Neural progenitor cell (in vitro differentiated cells): ENCODE measurements around the gene LGALS14. TPM values are rescaled to one million over a fixed set of nuclear protein-coding genes. Genes with fewer than 3 reads are reported as not detected.

Experiments
- DNase-seq: peaks from one replicate; pipeline ENCODE4 v3.0.0-alpha.2; 2016; ENCODE audit warnings: low spot score
- H2AFZ ChIP-seq: fragments of 200-600 bp; sonication (generic); replicated peaks from 2 replicates; pipeline ENCODE4 v1.6.1; 2016; ENCODE audit warnings: antibody characterized with exemption
- H3F3A ChIP-seq: fragments of 200-600 bp; sonication (generic); 2 replicates; pipeline ENCODE4 v1.6.1; 2016; ENCODE audit warnings: antibody characterized with exemption, low read depth
- H3K27ac ChIP-seq: fragments of 200-600 bp; sonication (generic); 2 replicates; pipeline ENCODE4 v1.5.1; 2016; ENCODE audit warnings: mild to moderate bottlenecking
- H3K27me3 ChIP-seq: fragments of 200-600 bp; sonication (generic); 2 replicates; pipeline ENCODE4 v1.6.1; 2016; ENCODE audit warnings: mild to moderate bottlenecking, moderate library complexity
- H3K36me3 ChIP-seq: fragments of 200-600 bp; sonication (generic); 2 replicates; pipeline ENCODE4 v1.5.1; 2016
- H3K4me1 ChIP-seq: fragments of 200-600 bp; sonication (generic); 2 replicates; pipeline ENCODE4 v1.6.1; 2016; ENCODE audit warnings: mixed run types
- H3K4me2 ChIP-seq: fragments of 200-600 bp; sonication (generic); 2 replicates; pipeline ENCODE4 v1.6.1; 2016
- H3K4me3 ChIP-seq: fragments of 200-600 bp; sonication (generic); 2 replicates; pipeline ENCODE4 v1.5.1; 2016
- H3K79me2 ChIP-seq: fragments of 200-600 bp; sonication (generic); 2 replicates; pipeline ENCODE4 v1.6.1; 2016; ENCODE audit warnings: low read depth
- H3K9ac ChIP-seq: fragments of 200-600 bp; sonication (generic); 2 replicates; pipeline ENCODE4 v1.6.1; 2016
- H3K9me3 ChIP-seq: fragments of 200-600 bp; sonication (generic); 2 replicates; pipeline ENCODE4 v1.5.1; 2016; ENCODE audit warnings: low read depth
- H4K20me1 ChIP-seq: fragments of 200-600 bp; sonication (generic); 2 replicates; pipeline ENCODE4 v1.6.1; 2016; ENCODE audit warnings: low read depth
- H3K27ac Mint-ChIP-seq: 3 replicates; pipeline ENCODE4 v1.8.0; 2021; ENCODE audit warnings: mixed read lengths
- H3K27me3 Mint-ChIP-seq: 2 replicates; pipeline ENCODE4 v1.8.0; 2022; ENCODE audit warnings: low read depth, mild to moderate bottlenecking, inconsistent platforms, moderate library complexity, mixed read lengths; ENCODE audit not compliant: insufficient read depth
- H3K36me3 Mint-ChIP-seq: 3 replicates; pipeline ENCODE4 v1.8.0; 2021; ENCODE audit warnings: mixed read lengths
- H3K4me1 Mint-ChIP-seq: 3 replicates; pipeline ENCODE4 v1.8.0; 2021; ENCODE audit warnings: mixed read lengths
- H3K4me3 Mint-ChIP-seq: 3 replicates; pipeline ENCODE4 v1.8.0; 2021; ENCODE audit warnings: mild to moderate bottlenecking, moderate library complexity, mixed read lengths
- H3K9me3 Mint-ChIP-seq: 3 replicates; pipeline ENCODE4 v1.8.0; 2020; ENCODE audit warnings: mixed read lengths
- CTCF ChIP-seq: fragments of 200-600 bp; sonication (generic); IDR thresholded peaks from 2 replicates; pipeline ENCODE4 v1.5.1; 2017; ENCODE audit warnings: antibody characterized with exemption, mild to moderate bottlenecking
- EZH2 ChIP-seq: fragments of 200-600 bp; sonication (generic); IDR thresholded peaks from 2 replicates; pipeline ENCODE4 v1.6.1; 2017; ENCODE audit warnings: antibody characterized with exemption, mild to moderate bottlenecking, moderate library complexity
- EZH2phosphoT487 ChIP-seq: fragments of 200-600 bp; sonication (generic); IDR thresholded peaks from 2 replicates; pipeline ENCODE4 v1.6.1; 2017; ENCODE audit warnings: antibody characterized with exemption
- total RNA-seq: library from RNA; depleted of rRNA; stranded (reverse); fragments of >200 nt; gene quantifications from 2 replicates; pipeline ENCODE4 v1.2.3, GENCODE V29; 2015; ENCODE audit warnings: low replicate concordance

LGALS14 gene
- total RNA-seq: not detected in 2 replicates

- Histone ChIP-seq H3K4me1 (no peaks in the 10 kb centered on the region), H3K27me3 (no peaks in the 10 kb centered on the region), H4K20me1 (no peaks in the 10 kb centered on the region), H3K27ac (no peak within 1 kb of the TSS), H3K9ac (no peak within 1 kb of the TSS), H2AFZ (no peak within 1 kb of the TSS), H3K9me3 (no peaks in the 10 kb centered on the region), H3K79me2 (no peaks in the 10 kb centered on the region), H3K4me3 (no peak within 1 kb of the TSS), H3K4me2 (no peak within 1 kb of the TSS), H3K36me3 (no peaks in the 10 kb centered on the region), H3F3A (no peaks in the 10 kb centered on the region)
- DNase-seq: no peak
- no peaks in the 10 kb centered on the region for H3K36me3 Mint-ChIP-seq
- no peak within 1 kb of the TSS for H3K4me3 Mint-ChIP-seq
- H3K4me1 Mint-ChIP-seq: no peaks in the 10 kb centered on the region
- no peaks in the 10 kb centered on the region for H3K9me3 Mint-ChIP-seq
- peaks cover 11% of the 10 kb centered on the region for H3K27me3 Mint-ChIP-seq
- no peak within 1 kb of the TSS for H3K27ac Mint-ChIP-seq
- TF ChIP-seq EZH2phosphoT487 (no peak), EZH2 (no peak), CTCF (no peak)
Observed at GRCh38 chr19:39704181-39705044, at the start of gene LGALS14. LGALS14 (plus strand) TSS chr19:39704481; CDS start chr19:39704529, 48 bp downstream.

- TF ChIP-seq EZH2phosphoT487: no peak
- no peak for TF ChIP-seq CTCF
- TF ChIP-seq EZH2: no peak
- Mint-ChIP-seq H3K27me3 (peaks cover 10% of the 10 kb centered on the region), H3K4me3 (no peak within 1 kb of the TSS), H3K4me1 (no peaks in the 10 kb centered on the region), H3K27ac (no peak within 1 kb of the TSS), H3K9me3 (no peaks in the 10 kb centered on the region), H3K36me3 (no peaks in the 10 kb centered on the region)
- Histone ChIP-seq H3K27ac (no peak within 1 kb of the TSS), H3K36me3 (no peaks in the 10 kb centered on the region), H4K20me1 (no peaks in the 10 kb centered on the region), H3K4me1 (no peaks in the 10 kb centered on the region), H3K9me3 (no peaks in the 10 kb centered on the region), H3K79me2 (no peaks in the 10 kb centered on the region), H3K4me3 (no peak within 1 kb of the TSS), H3K4me2 (no peak within 1 kb of the TSS), H3F3A (no peaks in the 10 kb centered on the region), H3K27me3 (peaks cover 52% of the 10 kb centered on the region), H3K9ac (no peak within 1 kb of the TSS), H2AFZ (no peak within 1 kb of the TSS)
- DNase-seq: no peak
Observed at GRCh38 chr19:39655613-39656012, 48.7 kb upstream of the LGALS14 start, which contains the start of gene LGALS16. LGALS16 (plus strand) TSS chr19:39655913; CDS start chr19:39655962, 49 bp downstream.

- Histone ChIP-seq H3K4me2 (no peak overlapping the region), H3K79me2 (no peaks in the 10 kb centered on the region), H3K4me1 (no peaks in the 10 kb centered on the region), H3K9ac (no peak overlapping the region), H4K20me1 (no peaks in the 10 kb centered on the region), H3K9me3 (no peaks in the 10 kb centered on the region), H2AFZ (no peak overlapping the region), H3K27me3 (peaks cover 33% of the 10 kb centered on the region), H3K27ac (no peak overlapping the region), H3K36me3 (no peaks in the 10 kb centered on the region), H3K4me3 (no peak overlapping the region), H3F3A (no peaks in the 10 kb centered on the region)
- no peak for DNase-seq
- Mint-ChIP-seq H3K4me3 (peak overlapping the region; percentile 31), H3K9me3 (no peaks in the 10 kb centered on the region), H3K27ac (no peak overlapping the region), H3K27me3 (peaks cover 5% of the 10 kb centered on the region), H3K4me1 (no peaks in the 10 kb centered on the region), H3K36me3 (no peaks in the 10 kb centered on the region)
- no peak for TF ChIP-seq CTCF
- TF ChIP-seq EZH2phosphoT487: no peak
- TF ChIP-seq EZH2: no peak
Observed at GRCh38 chr19:39659791-39660190, 44.5 kb upstream of the LGALS14 start.
